ENCODE measurements around the gene TMEM25.

GRCh38 chr11:118544010-118544646 is 13.1 kb downstream of the TMEM25 start:
- TF ChIP-seq POLR2AphosphoS5 (IDR thresholded peaks at IDR 0.05; ENCODE audit: low read depth, low read length) (no peak), REST (IDR thresholded peaks at IDR 0.05; ENCODE audit: insufficient read depth in 1 of 2, low read depth in 2 of 2, low read length in 2 of 2) (no peak), SIN3A (IDR thresholded peaks at IDR 0.05; ENCODE audit: borderline replicate concordance, insufficient read depth, low read length) (no peak), TAF1 (IDR thresholded peaks at IDR 0.05; ENCODE audit: borderline replicate concordance, insufficient read depth, low read length) (no peak)
